Measurements from ENCODE around the gene DPYD. TPM values are rescaled to one million over a fixed set of nuclear protein-coding genes. Genes with fewer than 3 reads are reported as not detected.

The DPYD gene
- total RNA-seq, 1 experiment from 2014 or later: 7.0 TPM

DNA sequence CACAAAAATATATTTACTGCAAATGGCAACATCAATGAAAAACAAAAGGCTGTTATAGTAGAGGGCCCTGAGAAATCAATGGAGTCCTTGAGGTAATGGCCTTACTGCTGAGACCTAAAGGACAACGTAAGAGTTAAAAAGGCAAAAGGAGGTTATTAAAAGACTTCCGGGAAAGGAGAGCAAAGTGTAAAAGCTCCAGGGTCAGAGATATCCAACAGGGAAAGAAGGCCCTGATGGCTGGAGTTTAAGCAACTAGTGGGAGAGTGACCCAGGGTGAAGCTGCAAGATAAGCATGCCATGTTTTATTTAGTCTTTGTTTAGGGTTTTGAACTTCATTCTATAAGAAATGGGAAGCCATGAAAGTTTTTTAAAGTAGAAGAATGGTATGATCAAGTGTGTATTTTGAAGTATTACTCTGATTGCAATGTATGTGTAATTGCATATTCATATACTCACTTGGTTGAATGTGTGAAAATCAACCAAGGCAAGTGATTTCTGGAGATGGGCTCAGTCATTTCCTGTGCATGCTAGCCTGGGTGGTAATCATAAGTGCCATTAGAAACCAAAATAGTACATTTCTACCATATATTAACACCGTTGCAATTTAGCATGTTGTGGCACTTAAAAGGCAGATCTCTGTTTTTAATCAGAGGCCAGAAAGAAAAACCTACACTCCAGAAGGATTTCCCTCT, 5.3 kb upstream of the DPYD start:
- peak overlapping the region; percentile 17 for H3K27ac Mint-ChIP-seq (ENCODE audit: unreplicated experiment)
- Histone ChIP-seq H3K4me1 (no peaks in the 10 kb centered on the region), H3K36me3 (ENCODE audit: control insufficient read depth, insufficient read depth, low read length) (no peaks in the 10 kb centered on the region), H3K9me3 (no peaks in the 10 kb centered on the region), H3K4me3 (ENCODE audit: low read depth, low read length) (no peak overlapping the region), H3K27me3 (replicated peaks; ENCODE audit: control insufficient read depth, insufficient read depth, low read length) (no peaks in the 10 kb centered on the region)
- H3K36me3 Mint-ChIP-seq (ENCODE audit: insufficient read depth, unreplicated experiment): no peaks in the 10 kb centered on the region
- no peak for DNase-seq
- no peaks in the 10 kb centered on the region for H3K27me3 Mint-ChIP-seq (ENCODE audit: insufficient read depth, unreplicated experiment)
- no peak for TF ChIP-seq CTCF (IDR thresholded peaks at IDR 0.05; ENCODE audit: insufficient read depth in 1 of 2, low read depth in 1 of 2, low read length in 1 of 2, severe bottlenecking in 1 of 2, unreplicated experiment in 1 of 2)
- H3K4me1 Mint-ChIP-seq (ENCODE audit: low read depth, unreplicated experiment): peaks cover 7% of the 10 kb centered on the region
- no peaks in the 10 kb centered on the region for H3K9me3 Mint-ChIP-seq (ENCODE audit: unreplicated experiment)
- CTCF ChIA-PET: no interaction called here
- POLR2A ChIA-PET: no interaction called here
- BruUV-seq (replicated peaks): no TSS peak
- intact Hi-C loops (cut with micrococcal nuclease; ENCODE audit: unreplicated experiment): no loop called here
- H3K4me3 Mint-ChIP-seq (ENCODE audit: unreplicated experiment): no peak overlapping the region

DNA sequence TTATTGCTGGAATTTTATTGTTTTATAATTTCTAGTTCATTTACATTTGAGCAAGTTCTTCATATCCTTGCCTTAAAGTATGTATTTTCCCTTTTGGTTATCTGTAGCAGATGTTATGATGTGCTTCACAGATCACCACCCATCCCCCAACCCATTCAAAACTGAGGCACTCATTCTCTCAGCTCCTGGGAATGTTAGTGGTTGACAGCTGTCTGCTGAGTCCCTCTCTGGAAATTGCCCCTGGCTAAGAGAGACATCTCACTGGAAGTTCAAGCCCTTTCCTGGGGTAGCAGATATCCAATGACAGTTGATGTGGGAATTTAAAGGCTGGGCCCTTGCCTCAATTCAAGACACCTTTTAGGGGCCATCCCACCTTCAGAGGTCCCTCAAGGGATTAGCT, 4.3 kb upstream of the DPYD start:
- H3K36me3 ChIP-seq (ENCODE audit: control insufficient read depth, insufficient read depth, low read length): no peaks in the 10 kb centered on the region
- DNase-seq: no peak
- CTCF ChIA-PET: no interaction called here
- BruUV-seq (replicated peaks): no TSS peak
- TF ChIP-seq CTCF (IDR thresholded peaks at IDR 0.05; ENCODE audit: insufficient read depth in 1 of 2, low read depth in 1 of 2, low read length in 1 of 2, severe bottlenecking in 1 of 2, unreplicated experiment in 1 of 2): no peak
- POLR2A ChIA-PET: no interaction called here
- H3K27me3 ChIP-seq (replicated peaks; ENCODE audit: control insufficient read depth, insufficient read depth, low read length): no peaks in the 10 kb centered on the region
- no peaks in the 10 kb centered on the region for H3K4me1 ChIP-seq
- no peaks in the 10 kb centered on the region for H3K36me3 Mint-ChIP-seq (ENCODE audit: insufficient read depth, unreplicated experiment)
- H3K27me3 Mint-ChIP-seq (ENCODE audit: insufficient read depth, unreplicated experiment): no peaks in the 10 kb centered on the region
- H3K9me3 ChIP-seq: no peaks in the 10 kb centered on the region
- H3K4me1 Mint-ChIP-seq (ENCODE audit: low read depth, unreplicated experiment): peaks cover 7% of the 10 kb centered on the region
- no peak overlapping the region for H3K4me3 Mint-ChIP-seq (ENCODE audit: unreplicated experiment)
- H3K9me3 Mint-ChIP-seq (ENCODE audit: unreplicated experiment): no peaks in the 10 kb centered on the region
- H3K4me3 ChIP-seq (ENCODE audit: low read depth, low read length): no peak overlapping the region
- intact Hi-C loops (cut with micrococcal nuclease; ENCODE audit: unreplicated experiment): no loop called here
- no peak overlapping the region for H3K27ac Mint-ChIP-seq (ENCODE audit: unreplicated experiment)

DNA sequence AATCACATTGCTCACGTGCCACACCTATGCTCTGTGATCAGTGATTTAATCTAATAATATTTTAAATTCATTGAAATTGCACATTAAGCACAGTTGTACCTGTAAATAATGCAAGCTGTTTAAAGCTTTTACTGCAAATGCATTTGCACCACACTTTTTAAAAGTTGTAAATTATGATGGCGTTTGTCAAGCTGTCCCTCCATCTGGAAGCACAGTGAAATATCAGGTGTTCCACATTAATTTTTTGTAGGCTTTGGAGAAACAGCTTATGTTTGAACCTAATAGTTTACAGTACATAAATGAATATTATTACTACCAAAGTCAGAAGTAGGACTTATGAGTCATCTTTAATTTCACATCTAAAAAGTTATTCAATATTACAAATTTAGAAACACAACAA, 3.0 kb upstream of the DPYD start:
- CTCF ChIA-PET: no interaction called here
- H3K4me3 ChIP-seq (ENCODE audit: low read depth, low read length): no peak overlapping the region
- no peaks in the 10 kb centered on the region for H3K9me3 Mint-ChIP-seq (ENCODE audit: unreplicated experiment)

More for the DNA sequence above, 3.0 kb upstream of the DPYD start:
- DNase-seq: no peak
- H3K4me1 ChIP-seq: no peaks in the 10 kb centered on the region
- intact Hi-C loops (cut with micrococcal nuclease; ENCODE audit: unreplicated experiment): loop anchor here (5.0 kb wide), 1 partner anchor 533 kb away; no protein-coding TSS in a partner anchor
- Mint-ChIP-seq H3K4me3 (ENCODE audit: unreplicated experiment) (no peak overlapping the region), H3K4me1 (ENCODE audit: low read depth, unreplicated experiment) (peaks cover 12% of the 10 kb centered on the region), H3K27me3 (ENCODE audit: insufficient read depth, unreplicated experiment) (no peaks in the 10 kb centered on the region), H3K27ac (ENCODE audit: unreplicated experiment) (no peak overlapping the region), H3K36me3 (ENCODE audit: insufficient read depth, unreplicated experiment) (no peaks in the 10 kb centered on the region)
- no TSS peak for BruUV-seq (replicated peaks)
- no peaks in the 10 kb centered on the region for H3K9me3 ChIP-seq
- no peaks in the 10 kb centered on the region for H3K27me3 ChIP-seq (replicated peaks; ENCODE audit: control insufficient read depth, insufficient read depth, low read length)
- no peaks in the 10 kb centered on the region for H3K36me3 ChIP-seq (ENCODE audit: control insufficient read depth, insufficient read depth, low read length)
- POLR2A ChIA-PET: no interaction called here
- TF ChIP-seq CTCF (IDR thresholded peaks at IDR 0.05; ENCODE audit: insufficient read depth in 1 of 2, low read depth in 1 of 2, low read length in 1 of 2, severe bottlenecking in 1 of 2, unreplicated experiment in 1 of 2): no peak
